ENCODE measurements around the gene FGF18. TPM values are rescaled to one million over a fixed set of nuclear protein-coding genes. Genes with fewer than 3 reads are reported as not detected.

Gene FGF18
- total and polyA plus RNA-seq, 7 donors = 0.14 to 0.66 (median 0.28) TPM

DNA sequence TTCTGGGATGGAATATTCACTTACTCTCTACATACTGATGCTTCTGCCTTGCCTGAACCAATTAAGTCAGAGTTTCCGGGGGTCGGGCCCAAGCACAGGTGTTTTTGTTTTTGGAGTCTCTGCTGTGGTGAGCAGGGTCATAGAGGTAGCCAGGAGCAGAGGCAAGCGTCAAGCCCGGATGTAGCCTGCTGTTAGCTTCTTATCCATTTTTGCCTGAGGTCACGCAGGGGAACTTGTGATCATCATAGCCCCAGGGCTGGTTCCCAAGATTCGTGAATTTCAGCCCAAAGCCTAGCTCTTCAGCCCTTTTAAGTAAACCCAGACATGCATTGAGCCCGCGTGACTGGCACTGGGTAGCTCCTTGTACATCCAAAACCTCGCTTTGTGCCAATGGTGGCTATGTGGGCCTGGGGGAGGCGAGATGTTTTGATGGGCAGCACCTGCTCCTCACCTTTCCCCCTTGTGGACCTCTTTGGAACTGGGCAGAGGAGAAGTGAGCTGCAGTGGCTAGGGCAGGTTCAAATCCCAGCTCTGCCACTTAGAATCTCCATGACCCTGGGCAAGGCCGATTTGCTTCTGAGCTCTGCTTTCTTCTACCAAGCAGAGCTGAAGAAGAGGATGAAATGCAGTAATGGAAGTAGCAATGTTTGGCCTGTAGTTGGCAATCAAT is 33.7 kb downstream of the FGF18 start:
- ATAC-seq (no peak), DNase-seq (no peak)
- TF ChIP-seq, protein P1, sequence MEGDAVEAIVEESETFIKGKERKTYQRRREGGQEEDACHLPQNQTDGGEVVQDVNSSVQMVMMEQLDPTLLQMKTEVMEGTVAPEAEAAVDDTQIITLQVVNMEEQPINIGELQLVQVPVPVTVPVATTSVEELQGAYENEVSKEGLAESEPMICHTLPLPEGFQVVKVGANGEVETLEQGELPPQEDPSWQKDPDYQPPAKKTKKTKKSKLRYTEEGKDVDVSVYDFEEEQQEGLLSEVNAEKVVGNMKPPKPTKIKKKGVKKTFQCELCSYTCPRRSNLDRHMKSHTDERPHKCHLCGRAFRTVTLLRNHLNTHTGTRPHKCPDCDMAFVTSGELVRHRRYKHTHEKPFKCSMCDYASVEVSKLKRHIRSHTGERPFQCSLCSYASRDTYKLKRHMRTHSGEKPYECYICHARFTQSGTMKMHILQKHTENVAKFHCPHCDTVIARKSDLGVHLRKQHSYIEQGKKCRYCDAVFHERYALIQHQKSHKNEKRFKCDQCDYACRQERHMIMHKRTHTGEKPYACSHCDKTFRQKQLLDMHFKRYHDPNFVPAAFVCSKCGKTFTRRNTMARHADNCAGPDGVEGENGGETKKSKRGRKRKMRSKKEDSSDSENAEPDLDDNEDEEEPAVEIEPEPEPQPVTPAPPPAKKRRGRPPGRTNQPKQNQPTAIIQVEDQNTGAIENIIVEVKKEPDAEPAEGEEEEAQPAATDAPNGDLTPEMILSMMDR (IDR thresholded peaks at IDR 0.05) = no peak
- Histone ChIP-seq H3K4me1 (no peaks in the 10 kb centered on the region), H3K36me3 (ENCODE audit: insufficient read depth in 1 of 2, low read depth in 1 of 2) (no peaks in the 10 kb centered on the region), H3K9me3 (no peaks in the 10 kb centered on the region), H3K4me3 (no peak overlapping the region), H3K27ac (no peak overlapping the region), H3K27me3 (ENCODE audit: insufficient read depth in 3 of 3, low read length in 2 of 3) (no peaks in the 10 kb centered on the region)
- 89 to 94% (median 93%) methylated on average over 11 of the region's 11 CpGs for WGBS, 3 donors
- intact Hi-C loops (cut with DNase I) = no loop called here

DNA sequence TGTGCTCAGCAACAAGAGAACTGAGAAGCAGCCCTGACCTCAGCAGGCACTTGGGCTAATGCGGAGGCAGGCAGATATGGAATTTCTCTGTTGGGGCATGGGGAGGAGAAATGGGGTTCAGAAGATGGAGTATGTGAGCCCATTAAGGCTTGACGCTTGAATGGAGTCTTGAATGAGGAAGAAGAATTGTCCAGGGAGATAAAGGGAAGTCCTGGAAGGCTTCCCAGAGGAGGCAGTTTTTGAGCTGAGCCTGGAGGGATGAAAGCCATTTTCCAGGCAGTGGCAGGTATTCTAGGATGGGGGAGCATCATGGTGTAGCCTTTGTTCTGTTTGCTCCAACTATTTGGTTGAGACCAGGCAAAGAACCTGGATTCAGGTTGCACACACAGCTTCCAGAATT is 34.5 kb downstream of the FGF18 start:
- 92 to 95% (median 92%) methylated on average over 2 of the region's 2 CpGs for WGBS, 3 donors
- intact Hi-C loops (cut with DNase I) = no loop called here
- TF ChIP-seq, protein P1 (IDR thresholded peaks at IDR 0.05) = no peak
- Histone ChIP-seq H3K27ac (no peak overlapping the region), H3K4me1 (no peaks in the 10 kb centered on the region), H3K27me3 (ENCODE audit: insufficient read depth in 3 of 3, low read length in 2 of 3) (no peaks in the 10 kb centered on the region), H3K4me3 (no peak overlapping the region), H3K9me3 (no peaks in the 10 kb centered on the region), H3K36me3 (ENCODE audit: insufficient read depth in 1 of 2, low read depth in 1 of 2) (no peaks in the 10 kb centered on the region)
- no peak for ATAC-seq
- no peak for DNase-seq

GRCh38 chr5:171454549-171454948 is 35.1 kb downstream of the FGF18 start:
- Histone ChIP-seq H3K27me3 (ENCODE audit: insufficient read depth in 3 of 3, low read length in 2 of 3) (no peaks in the 10 kb centered on the region), H3K9me3 (no peaks in the 10 kb centered on the region), H3K36me3 (ENCODE audit: insufficient read depth in 1 of 2, low read depth in 1 of 2) (no peaks in the 10 kb centered on the region), H3K4me1 (no peaks in the 10 kb centered on the region), H3K4me3 (no peak overlapping the region), H3K27ac (no peak overlapping the region)
- WGBS, 3 donors = 61 to 66% (median 65%) methylated on average over 10 of the region's 10 CpGs
- ATAC-seq (no peak), DNase-seq (no peak)
- intact Hi-C loops (cut with DNase I) = no loop called here
- TF ChIP-seq, protein P1 (IDR thresholded peaks at IDR 0.05) = no peak

GRCh38 chr5:171455522-171455921 is 36.1 kb downstream of the FGF18 start:
- Histone ChIP-seq H3K4me1 (no peaks in the 10 kb centered on the region), H3K27ac (no peak overlapping the region), H3K36me3 (ENCODE audit: insufficient read depth in 1 of 2, low read depth in 1 of 2) (no peaks in the 10 kb centered on the region), H3K4me3 (no peak overlapping the region), H3K27me3 (ENCODE audit: insufficient read depth in 3 of 3, low read length in 2 of 3) (no peaks in the 10 kb centered on the region), H3K9me3 (no peaks in the 10 kb centered on the region)
- DNase-seq (no peak), ATAC-seq (no peak)
- intact Hi-C loops (cut with DNase I) = no loop called here
- WGBS, 3 donors = 69 to 79% (median 73%) methylated on average over 2 of the region's 2 CpGs
- TF ChIP-seq, protein P1 (IDR thresholded peaks at IDR 0.05) = no peak

Measured in psoas muscle (tissue), 8 donors.